ENCODE data around the gene CD244. TPM values are rescaled to one million over a fixed set of nuclear protein-coding genes. Genes with fewer than 3 reads are reported as not detected.
"Not testable (repeated sequence)": the region's sequence is repeated elsewhere in the genome, so short reads cannot be mapped to it uniquely, and the experiment has no call there.

CD244 gene
- total RNA-seq, 4 donors from 2014 or later = 0.25 to 0.63 (median 0.34) TPM; not detected in 1

DNA sequence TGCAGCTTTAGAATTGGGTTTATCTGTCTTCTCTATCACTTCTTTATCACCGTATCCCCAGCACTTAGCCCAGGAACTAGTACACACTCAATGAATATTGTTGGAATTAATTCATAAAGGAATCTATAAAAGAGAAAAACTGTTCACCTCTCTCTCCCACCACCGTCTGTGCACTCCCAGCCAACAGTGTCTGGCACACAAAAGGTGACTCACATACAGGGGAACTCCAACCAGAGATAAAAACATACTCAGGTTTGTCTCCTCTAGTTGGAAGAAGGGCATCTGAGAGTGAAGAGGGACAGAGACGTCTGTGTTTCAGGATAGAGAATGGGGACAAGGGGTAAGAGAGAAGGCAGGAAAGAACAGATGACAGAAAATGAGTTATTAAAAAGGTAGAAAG, 12.2 kb upstream of the CD244 start:
- intact Hi-C loops (cut with DNase I; ENCODE audit: low total_unique reads) = no loop called here
- 26 to 37% methylated on average over 3 of the region's 3 CpGs for WGBS, 2 donors
- no peak for TF ChIP-seq POLR2A (IDR thresholded peaks at IDR 0.05)
- TF ChIP-seq, protein P1, sequence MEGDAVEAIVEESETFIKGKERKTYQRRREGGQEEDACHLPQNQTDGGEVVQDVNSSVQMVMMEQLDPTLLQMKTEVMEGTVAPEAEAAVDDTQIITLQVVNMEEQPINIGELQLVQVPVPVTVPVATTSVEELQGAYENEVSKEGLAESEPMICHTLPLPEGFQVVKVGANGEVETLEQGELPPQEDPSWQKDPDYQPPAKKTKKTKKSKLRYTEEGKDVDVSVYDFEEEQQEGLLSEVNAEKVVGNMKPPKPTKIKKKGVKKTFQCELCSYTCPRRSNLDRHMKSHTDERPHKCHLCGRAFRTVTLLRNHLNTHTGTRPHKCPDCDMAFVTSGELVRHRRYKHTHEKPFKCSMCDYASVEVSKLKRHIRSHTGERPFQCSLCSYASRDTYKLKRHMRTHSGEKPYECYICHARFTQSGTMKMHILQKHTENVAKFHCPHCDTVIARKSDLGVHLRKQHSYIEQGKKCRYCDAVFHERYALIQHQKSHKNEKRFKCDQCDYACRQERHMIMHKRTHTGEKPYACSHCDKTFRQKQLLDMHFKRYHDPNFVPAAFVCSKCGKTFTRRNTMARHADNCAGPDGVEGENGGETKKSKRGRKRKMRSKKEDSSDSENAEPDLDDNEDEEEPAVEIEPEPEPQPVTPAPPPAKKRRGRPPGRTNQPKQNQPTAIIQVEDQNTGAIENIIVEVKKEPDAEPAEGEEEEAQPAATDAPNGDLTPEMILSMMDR (IDR thresholded peaks at IDR 0.05) = no peak
- H3K4me3 ChIP-seq (ENCODE audit: low read depth, poor library complexity, severe bottlenecking) = no peak overlapping the region
- no peak for DNase-seq (ENCODE audit: low spot score in 2 of 2)

GRCh38 chr1:160868141-160868540, 5.5 kb upstream of the CD244 start:
- H3K4me3 ChIP-seq (ENCODE audit: low read depth, poor library complexity, severe bottlenecking) = no peak overlapping the region
- DNase-seq (ENCODE audit: low spot score in 2 of 2) = no peak
- 44 to 46% methylated on average over 3 of the region's 3 CpGs for WGBS, 2 donors
- no peak for TF ChIP-seq POLR2A (IDR thresholded peaks at IDR 0.05)
- TF ChIP-seq, protein P1 (IDR thresholded peaks at IDR 0.05) = no peak
- intact Hi-C loops (cut with DNase I; ENCODE audit: low total_unique reads) = no loop called here

DNA sequence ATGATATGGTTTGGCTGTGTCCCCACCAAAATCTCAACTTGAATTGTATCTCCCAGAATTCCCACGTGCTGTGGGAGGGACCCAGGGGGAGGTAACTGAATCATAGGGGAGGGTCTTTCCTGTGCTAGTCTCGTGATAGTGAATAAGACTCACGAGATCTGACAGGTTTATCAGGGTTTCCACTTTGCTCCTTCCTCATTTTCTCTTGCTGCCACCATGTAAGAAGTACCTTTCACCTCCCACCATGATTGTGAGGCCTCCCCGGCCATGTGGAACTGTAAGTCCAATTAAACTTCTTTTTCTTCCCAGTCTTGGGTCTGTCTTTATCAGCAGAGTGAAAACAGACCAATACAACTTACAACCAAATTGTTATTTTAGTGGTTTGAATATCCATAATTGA, 5.0 kb upstream of the CD244 start:
- DNase-seq (ENCODE audit: low spot score in 2 of 2); intact Hi-C loops (cut with DNase I; ENCODE audit: low total_unique reads); H3K4me3 ChIP-seq (ENCODE audit: low read depth, poor library complexity, severe bottlenecking): not testable (repeated sequence)
- 45 to 52% methylated on average over 4 of the region's 4 CpGs for WGBS, 2 donors

DNA sequence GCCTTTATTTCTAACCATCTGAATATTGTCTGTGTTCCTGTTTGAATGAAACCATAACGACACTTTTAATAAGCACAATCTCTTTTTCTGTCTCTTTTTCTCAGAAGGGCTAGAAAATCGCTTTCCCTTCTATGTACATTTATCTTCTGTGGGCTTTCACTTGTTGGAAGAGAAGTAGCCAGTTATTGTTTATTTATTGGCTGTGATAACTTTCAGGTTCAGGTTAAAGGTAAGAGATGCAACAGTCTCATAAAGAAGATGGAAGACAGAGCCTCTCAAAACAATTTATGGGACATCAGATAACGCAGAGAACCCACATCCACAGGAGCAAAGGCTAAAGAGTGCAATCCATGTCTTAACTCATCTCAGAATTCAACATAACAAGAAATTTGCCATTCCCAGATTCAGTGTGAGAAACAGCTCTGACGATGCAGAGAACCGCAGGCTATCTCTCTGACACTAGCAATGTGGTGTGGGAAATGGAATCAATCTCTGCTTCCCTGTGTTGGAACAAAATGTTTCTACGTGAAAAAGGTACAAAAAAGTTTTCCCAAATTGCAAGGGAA, 4.1 kb upstream of the CD244 start:
- no peak overlapping the region for H3K4me3 ChIP-seq (ENCODE audit: low read depth, poor library complexity, severe bottlenecking)
- intact Hi-C loops (cut with DNase I; ENCODE audit: low total_unique reads) = no loop called here
- no peak for DNase-seq (ENCODE audit: low spot score in 2 of 2)
- WGBS, 2 donors = 76% methylated on average over 6 of the region's 6 CpGs
- TF ChIP-seq, protein P1 (IDR thresholded peaks at IDR 0.05) = no peak
- TF ChIP-seq POLR2A (IDR thresholded peaks at IDR 0.05) = no peak

GRCh38 chr1:160866001-160866694, 3.5 kb upstream of the CD244 start:
- H3K4me3 ChIP-seq (ENCODE audit: low read depth, poor library complexity, severe bottlenecking) = no peak overlapping the region
- DNase-seq (ENCODE audit: low spot score in 2 of 2) = no peak
- intact Hi-C loops (cut with DNase I; ENCODE audit: low total_unique reads) = no loop called here
- TF ChIP-seq, protein P1 (IDR thresholded peaks at IDR 0.05) = no peak
- no peak for TF ChIP-seq POLR2A (IDR thresholded peaks at IDR 0.05)

GRCh38 chr1:160865337-160865736, 2.6 kb upstream of the CD244 start:
- no peak overlapping the region for H3K4me3 ChIP-seq (ENCODE audit: low read depth, poor library complexity, severe bottlenecking)
- no peak for TF ChIP-seq POLR2A (IDR thresholded peaks at IDR 0.05)
- TF ChIP-seq, protein P1 (IDR thresholded peaks at IDR 0.05) = no peak
- 76 to 82% methylated on average over 5 of the region's 5 CpGs for WGBS, 2 donors
- DNase-seq (ENCODE audit: low spot score in 2 of 2) = no peak
- intact Hi-C loops (cut with DNase I; ENCODE audit: low total_unique reads) = no loop called here
